Measurements from ENCODE around the gene RHEBL1.

The RHEBL1 gene

DNA sequence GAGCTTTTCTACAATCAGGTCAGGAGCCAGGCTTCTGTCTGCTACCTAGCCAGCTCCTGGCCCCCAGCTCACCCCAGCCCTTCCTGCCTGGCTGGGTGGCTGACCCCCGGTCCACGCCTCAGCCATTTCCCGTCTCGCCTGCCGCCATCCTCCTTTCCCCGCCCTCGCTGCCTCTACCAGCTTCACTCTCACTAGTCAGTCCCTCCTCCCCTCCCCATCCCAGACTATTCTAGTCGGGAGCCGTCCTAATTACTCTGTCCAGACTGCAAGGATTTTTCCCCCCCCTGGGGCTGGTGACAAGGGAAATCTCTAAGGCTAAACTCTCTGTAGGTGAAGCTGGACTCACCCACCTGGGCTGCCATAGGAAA is 24.0 kb upstream of the RHEBL1 start:
- no peak for DNase-seq
- Mint-ChIP-seq H3K36me3 (ENCODE audit: low read depth) (peaks cover 19% of the 10 kb centered on the region), H3K9me3 (no peaks in the 10 kb centered on the region), H3K4me1 (ENCODE audit: low read depth) (peaks cover 36% of the 10 kb centered on the region), H3K27me3 (peaks cover 63% of the 10 kb centered on the region), H3K4me3 (no peak overlapping the region), H3K27ac (no peak overlapping the region)

DNA sequence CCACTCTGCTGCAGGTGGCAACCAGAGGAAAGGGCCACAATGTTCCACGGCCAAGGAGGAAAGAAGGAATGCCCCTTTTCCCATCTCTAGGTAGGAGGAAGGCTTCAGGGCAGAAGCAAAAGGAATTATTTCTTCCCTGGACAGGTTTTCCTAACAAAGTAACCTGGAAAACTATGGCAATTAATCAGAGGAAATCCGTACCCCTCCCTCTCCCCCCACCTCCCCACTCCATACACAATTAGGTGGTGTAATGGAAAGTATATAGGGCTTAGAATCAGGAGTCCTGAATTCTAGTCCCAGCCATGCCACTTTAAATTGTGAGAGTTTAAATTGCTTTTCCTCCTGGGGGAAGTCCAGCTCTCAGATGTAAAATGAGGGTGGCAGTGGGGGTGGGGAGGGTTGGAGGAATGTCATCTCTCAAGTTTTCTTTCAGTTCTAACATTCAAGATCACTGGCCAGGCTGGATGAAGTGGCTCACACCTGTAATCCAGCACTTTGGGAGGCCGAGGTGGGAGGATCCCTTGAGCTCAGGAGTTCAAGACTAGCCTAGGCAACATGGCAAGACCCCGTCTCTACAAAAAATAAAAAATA is 23.1 kb upstream of the RHEBL1 start:
- Mint-ChIP-seq H3K27me3 (peaks cover 72% of the 10 kb centered on the region), H3K4me1 (ENCODE audit: low read depth) (peaks cover 45% of the 10 kb centered on the region), H3K36me3 (ENCODE audit: low read depth) (peaks cover 12% of the 10 kb centered on the region), H3K27ac (no peak overlapping the region), H3K9me3 (no peaks in the 10 kb centered on the region), H3K4me3 (no peak overlapping the region)
- DNase-seq: no peak

DNA sequence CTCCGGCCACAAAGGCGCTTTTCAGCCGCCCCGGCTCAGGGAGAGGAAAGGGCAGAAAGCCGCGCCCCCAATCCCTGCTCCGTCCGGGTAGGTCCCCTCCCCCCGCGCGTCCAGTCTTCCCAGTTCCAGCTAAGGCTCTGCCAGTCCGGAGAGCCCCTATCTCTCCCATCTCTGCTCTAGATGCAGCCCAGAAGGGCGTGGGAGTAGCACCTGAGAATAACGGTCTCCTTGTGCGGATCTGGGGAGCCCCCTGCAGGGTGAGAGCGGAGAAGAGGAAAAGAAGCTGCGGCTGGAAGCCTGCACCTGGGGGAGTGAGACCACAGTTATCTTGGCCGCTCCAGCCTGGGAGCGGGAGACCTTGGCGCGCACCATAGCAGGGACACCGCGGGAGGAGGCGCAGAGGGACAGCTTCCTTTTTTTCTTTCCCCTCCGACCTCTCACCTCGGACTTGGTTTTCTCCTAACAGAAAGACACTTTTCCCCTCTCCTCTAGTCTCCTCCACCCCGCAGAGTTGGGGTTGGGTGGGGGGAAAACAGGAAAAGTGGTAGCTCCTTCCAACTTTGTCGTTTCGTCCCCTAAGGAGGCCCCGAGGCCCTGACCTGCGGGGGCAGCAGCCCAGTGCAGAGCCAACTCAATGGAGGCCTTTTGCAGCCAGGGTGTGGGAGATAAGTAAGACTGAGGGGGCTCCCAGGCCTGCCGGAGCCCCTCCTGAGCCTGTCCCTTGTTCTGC is 22.5 kb upstream of the RHEBL1 start:
- peaks cover 8% of the 10 kb centered on the region for H3K36me3 Mint-ChIP-seq (ENCODE audit: low read depth)
- peaks cover 73% of the 10 kb centered on the region for H3K27me3 Mint-ChIP-seq
- no peaks in the 10 kb centered on the region for H3K9me3 Mint-ChIP-seq
- peak overlapping the region; percentile 43 for H3K4me3 Mint-ChIP-seq
- H3K4me1 Mint-ChIP-seq (ENCODE audit: low read depth): peaks cover 51% of the 10 kb centered on the region
- H3K27ac Mint-ChIP-seq: no peak overlapping the region
- DNase-seq: peak; percentile 75

DNA sequence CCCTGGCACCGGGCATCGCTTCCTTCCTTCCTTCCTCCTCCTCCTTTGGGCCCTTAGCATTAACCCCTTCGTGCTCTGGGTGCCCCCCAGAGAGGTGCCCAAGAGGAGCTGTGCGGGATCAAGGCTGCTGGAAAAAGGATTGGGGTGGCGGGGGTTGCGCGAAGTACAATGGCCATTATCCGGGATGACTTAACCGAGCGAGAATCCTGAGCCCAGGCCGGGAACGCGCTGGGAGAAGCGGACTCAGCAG is 22.0 kb upstream of the RHEBL1 start:
- no peak for DNase-seq
- Mint-ChIP-seq H3K9me3 (no peaks in the 10 kb centered on the region), H3K4me3 (peak overlapping the region; percentile 43), H3K27ac (no peak overlapping the region), H3K27me3 (peaks cover 73% of the 10 kb centered on the region), H3K36me3 (ENCODE audit: low read depth) (peaks cover 3% of the 10 kb centered on the region), H3K4me1 (ENCODE audit: low read depth) (peaks cover 51% of the 10 kb centered on the region)

DNA sequence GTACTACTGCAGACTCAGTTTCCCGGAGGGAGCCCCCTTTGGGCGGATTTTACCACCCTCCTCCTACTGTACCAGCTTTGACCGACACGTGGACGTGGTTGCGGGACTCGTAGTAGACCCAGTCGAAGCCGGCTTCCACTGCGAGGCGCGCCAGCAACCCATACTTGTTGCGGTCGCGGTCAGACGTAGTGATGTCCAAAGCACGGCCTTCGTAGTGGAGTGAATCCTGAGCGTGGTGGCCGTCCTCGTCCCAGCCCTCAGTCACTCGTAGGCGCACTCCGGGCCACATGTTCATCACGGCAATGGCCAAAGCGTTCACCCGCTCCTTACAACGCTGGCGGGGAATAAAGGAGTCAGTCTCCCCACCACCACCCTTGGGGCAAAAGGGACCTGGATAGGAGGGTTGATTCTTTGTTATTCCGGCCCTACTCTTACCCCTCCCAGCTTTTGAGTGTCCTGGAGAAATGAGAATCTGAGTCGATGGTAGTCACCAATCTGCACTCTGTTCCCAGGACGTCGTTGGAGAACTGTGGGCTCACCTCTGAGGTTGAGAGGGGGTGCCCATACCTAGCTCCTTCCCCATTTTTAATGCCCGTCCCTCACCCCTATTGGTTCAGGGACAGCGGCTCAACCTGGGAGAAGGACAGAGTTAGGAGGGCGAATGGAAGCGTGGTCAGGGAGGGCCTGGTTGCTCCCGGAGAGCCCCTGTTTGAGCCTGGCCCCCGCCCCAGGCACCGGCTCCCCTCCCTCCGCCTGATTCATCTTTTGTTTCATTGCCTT is 21.5 kb upstream of the RHEBL1 start:
- Mint-ChIP-seq H3K27ac (no peak overlapping the region), H3K9me3 (no peaks in the 10 kb centered on the region)
- peak; percentile 45 for DNase-seq

DNA sequence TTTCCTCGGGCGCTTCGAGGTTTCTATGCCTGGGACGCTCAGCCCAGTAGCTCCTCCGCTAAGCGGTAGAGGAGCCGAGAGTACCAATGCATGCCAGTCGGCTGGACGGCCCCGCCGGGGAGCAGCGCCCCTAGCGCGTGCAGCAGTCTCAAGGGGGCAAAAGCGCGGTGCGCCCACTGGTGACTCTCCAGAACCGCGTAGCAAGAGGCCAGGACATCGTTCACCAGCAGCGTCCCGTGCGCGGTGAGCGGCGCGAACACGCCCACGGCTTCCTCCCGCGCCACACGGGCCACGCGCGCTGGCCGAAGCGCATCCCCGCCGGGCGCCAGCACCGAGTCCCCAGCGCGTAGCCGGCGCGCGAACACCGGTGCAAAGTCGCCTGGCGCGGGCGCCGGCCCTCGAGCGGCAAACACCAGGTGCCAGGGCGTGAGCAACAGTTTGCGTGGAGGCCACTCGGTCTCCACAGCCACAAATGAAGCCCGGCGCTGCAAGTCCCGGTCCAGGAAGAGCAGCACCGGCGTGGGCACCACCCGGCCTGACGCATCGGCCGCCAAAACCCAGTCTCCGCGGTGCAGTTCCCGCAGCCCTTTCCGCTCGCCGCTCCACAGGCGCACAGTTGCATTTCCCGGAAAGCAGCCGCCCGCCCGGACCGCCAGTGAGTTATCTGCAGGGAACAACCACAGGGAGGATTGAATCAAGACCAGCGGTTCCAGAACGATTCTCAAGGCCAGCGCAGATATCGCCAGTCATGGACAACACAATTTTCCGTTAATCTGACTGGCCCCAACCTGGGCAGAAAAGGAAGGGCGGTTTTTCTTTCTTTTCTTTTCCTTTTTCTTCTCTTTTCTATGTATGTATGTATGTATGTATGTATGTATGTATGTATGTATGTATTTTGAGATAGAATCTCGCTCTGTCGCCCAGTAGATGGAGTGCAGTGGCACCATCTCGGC is 20.3 kb upstream of the RHEBL1 start:
- peak overlapping the region; percentile 66 for H3K27ac Mint-ChIP-seq
- peaks cover 67% of the 10 kb centered on the region for H3K27me3 Mint-ChIP-seq
- DNase-seq: peak; percentile 65
- no peaks in the 10 kb centered on the region for H3K36me3 Mint-ChIP-seq (ENCODE audit: low read depth)
- peaks cover 51% of the 10 kb centered on the region for H3K4me1 Mint-ChIP-seq (ENCODE audit: low read depth)
- peak overlapping the region; percentile 67 for H3K4me3 Mint-ChIP-seq
- H3K9me3 Mint-ChIP-seq: no peaks in the 10 kb centered on the region

More for the DNA sequence above, 21.5 kb upstream of the RHEBL1 start:
- Mint-ChIP-seq H3K36me3 (ENCODE audit: low read depth) (no peaks in the 10 kb centered on the region), H3K4me3 (no peak overlapping the region), H3K27me3 (peaks cover 73% of the 10 kb centered on the region), H3K4me1 (ENCODE audit: low read depth) (peaks cover 51% of the 10 kb centered on the region)

DNA sequence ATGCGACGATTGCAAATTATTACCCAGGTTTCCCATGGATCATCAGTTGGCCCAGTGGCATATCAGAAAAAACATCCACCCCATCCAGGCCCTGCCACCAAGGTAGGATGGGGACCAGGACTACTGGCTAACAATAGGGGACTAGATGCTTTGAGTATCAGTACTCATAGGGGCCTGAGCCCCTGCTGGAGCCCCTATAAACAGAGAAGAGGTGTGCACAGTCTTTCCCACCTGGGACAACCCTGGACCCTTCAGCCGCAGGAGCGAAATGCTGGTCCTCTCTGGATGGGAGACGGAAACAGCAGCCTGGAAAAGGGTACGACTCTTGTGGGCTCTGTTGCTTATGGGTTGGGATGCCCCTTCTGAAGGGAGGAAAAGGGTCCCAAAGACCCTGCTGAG is 19.2 kb upstream of the RHEBL1 start:
- Mint-ChIP-seq H3K4me3 (no peak overlapping the region), H3K27ac (no peak overlapping the region), H3K36me3 (ENCODE audit: low read depth) (no peaks in the 10 kb centered on the region), H3K4me1 (ENCODE audit: low read depth) (peaks cover 49% of the 10 kb centered on the region), H3K9me3 (no peaks in the 10 kb centered on the region), H3K27me3 (peaks cover 57% of the 10 kb centered on the region)
- DNase-seq: no peak

DNA sequence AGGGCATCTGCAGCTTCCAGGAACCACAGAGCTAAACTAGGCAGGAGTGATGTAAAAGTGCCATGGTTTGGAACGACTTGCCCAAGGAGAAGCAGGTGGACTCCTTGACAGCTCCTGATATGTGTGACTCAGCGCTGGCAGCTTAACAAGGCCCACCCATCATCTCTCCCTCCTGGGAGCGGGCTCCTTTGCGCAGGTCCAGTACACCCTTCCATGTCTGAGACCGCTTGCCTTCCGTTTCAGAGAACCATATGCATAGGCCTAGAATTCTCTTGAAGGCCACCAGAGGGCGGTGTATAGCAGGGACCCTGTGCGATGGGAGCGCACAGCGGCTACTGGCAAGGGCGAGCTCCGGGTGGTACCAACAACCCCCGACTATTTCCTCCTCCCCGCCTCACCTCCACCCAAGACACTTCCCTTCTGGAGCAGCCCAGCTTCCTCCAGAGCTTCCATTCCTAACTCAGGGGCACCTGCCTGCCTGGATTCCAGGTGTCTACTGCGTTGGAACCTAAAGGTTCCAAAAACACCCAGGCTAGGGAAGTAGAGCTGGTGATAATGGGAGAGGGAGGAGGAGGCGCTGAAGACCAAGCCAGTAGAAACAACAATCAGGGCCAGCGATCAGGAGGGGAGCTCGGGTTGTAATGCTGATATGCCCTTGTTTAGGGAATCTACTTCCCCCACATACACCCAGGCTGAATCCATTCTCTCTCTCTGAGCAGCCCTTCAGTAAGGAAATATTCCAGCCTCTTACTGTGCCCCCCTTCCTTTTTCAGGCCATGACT is 18.6 kb upstream of the RHEBL1 start:
- Mint-ChIP-seq H3K36me3 (ENCODE audit: low read depth) (no peaks in the 10 kb centered on the region), H3K27me3 (peaks cover 51% of the 10 kb centered on the region), H3K27ac (no peak overlapping the region), H3K9me3 (no peaks in the 10 kb centered on the region), H3K4me3 (peak overlapping the region; percentile 18), H3K4me1 (ENCODE audit: low read depth) (peaks cover 43% of the 10 kb centered on the region)
- peak; percentile 75 for DNase-seq

DNA sequence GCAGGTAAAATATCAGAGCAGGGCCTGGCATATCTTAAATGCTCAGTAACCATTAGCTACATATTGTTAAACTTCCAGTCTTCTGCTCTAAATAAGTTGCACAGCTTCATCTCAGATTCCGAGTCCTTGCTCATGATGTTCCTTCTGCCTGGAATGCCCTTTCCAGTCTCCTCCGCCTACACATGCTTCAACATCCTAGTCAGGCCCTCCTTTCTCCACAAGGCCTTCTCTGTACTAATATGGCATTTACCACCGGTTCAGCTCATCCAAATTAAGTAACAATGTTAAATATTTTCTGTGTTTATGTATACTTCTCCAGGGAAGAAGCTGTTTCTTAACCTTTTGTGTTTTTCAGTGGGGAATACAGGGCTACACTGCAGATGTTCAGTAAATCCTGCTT is 16.3 kb upstream of the RHEBL1 start:
- no peak for DNase-seq
- no peak overlapping the region for H3K4me3 Mint-ChIP-seq
- H3K27ac Mint-ChIP-seq: no peak overlapping the region
- H3K36me3 Mint-ChIP-seq (ENCODE audit: low read depth): no peaks in the 10 kb centered on the region
- peaks cover 30% of the 10 kb centered on the region for H3K27me3 Mint-ChIP-seq
- H3K4me1 Mint-ChIP-seq (ENCODE audit: low read depth): peaks cover 28% of the 10 kb centered on the region
- H3K9me3 Mint-ChIP-seq: no peaks in the 10 kb centered on the region

DNA sequence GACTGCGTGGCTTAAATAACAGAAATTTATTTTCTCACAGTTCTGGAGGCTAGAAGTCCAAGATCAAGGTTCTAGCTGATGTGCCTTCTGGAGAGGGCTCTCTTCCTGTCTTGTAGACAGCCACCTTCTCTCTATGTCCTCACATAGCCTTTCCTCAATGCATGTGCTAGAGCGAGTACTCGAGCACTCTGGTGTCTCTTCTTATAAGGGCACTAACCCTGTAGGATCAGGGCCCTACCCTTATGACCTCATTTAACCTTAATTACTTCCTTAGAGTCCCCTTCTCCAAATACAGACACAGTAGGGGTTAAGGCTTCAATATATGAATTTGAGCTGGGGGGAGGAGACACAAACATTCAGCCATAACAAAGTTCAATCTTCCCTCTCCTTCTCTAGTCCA is 14.7 kb upstream of the RHEBL1 start:
- Mint-ChIP-seq H3K4me3 (no peak overlapping the region), H3K27me3 (peaks cover 15% of the 10 kb centered on the region), H3K36me3 (ENCODE audit: low read depth) (no peaks in the 10 kb centered on the region), H3K4me1 (ENCODE audit: low read depth) (peaks cover 16% of the 10 kb centered on the region), H3K9me3 (no peaks in the 10 kb centered on the region), H3K27ac (no peak overlapping the region)
- no peak for DNase-seq

DNA sequence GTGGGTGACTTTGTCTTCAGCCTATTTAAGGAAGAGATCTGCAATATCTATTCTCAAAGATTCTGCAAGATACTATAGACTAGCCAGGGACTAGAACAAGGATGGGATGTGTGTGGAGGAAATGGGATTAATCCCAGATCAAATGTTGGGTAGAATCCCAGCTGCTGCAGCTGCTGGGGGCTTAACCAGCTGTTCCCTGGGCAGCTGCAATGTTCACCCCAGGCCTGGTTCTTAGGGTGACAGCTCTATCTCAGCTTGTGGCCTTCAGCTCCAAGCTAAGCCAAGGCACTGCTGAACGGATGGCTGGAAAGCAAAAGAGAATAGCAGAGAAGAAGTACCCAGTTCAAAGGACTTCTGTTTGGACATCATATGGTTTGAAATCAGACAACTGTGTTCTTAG is 10.0 kb upstream of the RHEBL1 start:
- H3K36me3 Mint-ChIP-seq (ENCODE audit: low read depth): no peaks in the 10 kb centered on the region
- H3K27ac Mint-ChIP-seq: no peak overlapping the region
- no peak overlapping the region for H3K4me3 Mint-ChIP-seq
- no peaks in the 10 kb centered on the region for H3K4me1 Mint-ChIP-seq (ENCODE audit: low read depth)
- H3K27me3 Mint-ChIP-seq: no peaks in the 10 kb centered on the region
- no peaks in the 10 kb centered on the region for H3K9me3 Mint-ChIP-seq
- DNase-seq: no peak

DNA sequence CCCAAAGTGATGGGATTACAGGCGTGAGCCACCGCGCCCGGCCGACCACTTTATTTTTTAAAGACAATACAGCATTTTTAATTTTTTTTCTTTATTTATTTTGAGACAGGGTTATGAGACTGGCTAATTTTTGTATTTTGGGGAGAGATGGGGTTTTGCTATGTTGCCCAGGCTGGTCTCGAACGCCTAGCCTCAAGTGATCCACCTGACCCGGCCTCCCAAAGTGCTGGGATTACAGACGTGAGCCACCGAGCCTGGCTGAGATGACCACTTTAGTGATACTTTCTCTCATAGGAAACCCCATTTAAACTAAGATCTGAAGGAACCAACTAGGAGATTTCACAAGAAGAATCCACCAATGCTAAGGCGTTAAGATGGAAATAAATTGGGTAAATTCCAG is 1.2 kb upstream of the RHEBL1 start:
- DNase-seq: no peak
- H3K27me3 Mint-ChIP-seq: no peaks in the 10 kb centered on the region
- H3K27ac Mint-ChIP-seq: peak overlapping the region; percentile 18
- peaks cover 23% of the 10 kb centered on the region for H3K4me1 Mint-ChIP-seq (ENCODE audit: low read depth)
- H3K4me3 Mint-ChIP-seq: no peak overlapping the region
- H3K9me3 Mint-ChIP-seq: no peaks in the 10 kb centered on the region
- H3K36me3 Mint-ChIP-seq (ENCODE audit: low read depth): peaks cover 10% of the 10 kb centered on the region

DNA sequence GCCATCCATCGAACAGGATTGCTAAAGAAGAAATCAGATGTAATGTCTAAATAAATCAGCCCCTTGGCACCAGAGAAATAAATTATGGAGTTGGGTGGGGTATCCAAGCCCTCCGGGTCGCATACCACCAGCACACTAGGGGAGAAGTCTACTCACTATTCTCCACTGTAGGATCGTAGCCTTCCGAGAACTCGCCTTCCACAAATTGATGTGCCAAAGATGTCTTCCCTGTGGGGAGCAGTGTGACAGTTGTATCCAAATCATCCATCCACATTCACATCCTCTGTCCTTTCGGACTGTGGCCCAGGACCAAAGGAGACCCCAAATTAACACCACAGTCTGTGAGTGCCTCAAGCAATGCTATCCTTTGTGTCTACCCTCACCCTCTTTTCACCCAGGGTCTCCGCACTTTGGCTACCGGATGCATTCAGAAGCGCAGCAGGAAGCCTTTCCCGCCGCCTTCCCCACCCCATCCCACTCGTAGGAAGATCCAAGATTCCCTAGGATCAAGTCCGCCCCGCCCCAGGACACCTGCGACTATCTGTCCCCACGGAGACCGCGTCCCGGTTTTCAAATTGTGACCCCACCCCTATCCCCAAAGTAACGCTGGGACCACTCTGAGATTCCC is 786 bp downstream of the RHEBL1 start:
- no peaks in the 10 kb centered on the region for H3K27me3 Mint-ChIP-seq
- peak overlapping the region; percentile 90 for H3K4me3 Mint-ChIP-seq
- H3K36me3 Mint-ChIP-seq (ENCODE audit: low read depth): peaks cover 21% of the 10 kb centered on the region
- H3K9me3 Mint-ChIP-seq: no peaks in the 10 kb centered on the region
- H3K27ac Mint-ChIP-seq: peak overlapping the region; percentile 94
- peaks cover 23% of the 10 kb centered on the region for H3K4me1 Mint-ChIP-seq (ENCODE audit: low read depth)
- no peak for DNase-seq
